Endodermal cell (in vitro differentiated cells): ENCODE results near the gene NOTCH2. TPM values are rescaled to one million over a fixed set of nuclear protein-coding genes. Genes with fewer than 3 reads are reported as not detected.

ENCODE experiments used
- DNase-seq: peaks from one replicate; pipeline ENCODE4 v3.0.0-alpha.2; 2017
- H3K27ac ChIP-seq: 2 replicates; pipeline ENCODE4 v1.5.1; 2013; ENCODE audit warnings: mild to moderate bottlenecking, low read depth, low read length, moderate library complexity
- H3K27me3 ChIP-seq: 2 replicates; pipeline ENCODE4 v1.6.1; 2013; ENCODE audit warnings: mild to moderate bottlenecking, low read length, moderate library complexity; ENCODE audit not compliant: insufficient read depth, control insufficient read depth, poor library complexity, severe bottlenecking
- H3K36me3 ChIP-seq: 2 replicates; pipeline ENCODE4 v1.7.0; 2013; ENCODE audit warnings: mild to moderate bottlenecking, low read length, moderate library complexity; ENCODE audit not compliant: control insufficient read depth, insufficient read depth
- H3K4me1 ChIP-seq: one replicate; pipeline ENCODE4 v1.7.0; 2013; ENCODE audit warnings: low read length; ENCODE audit not compliant: control insufficient read depth, insufficient read depth
- H3K4me3 ChIP-seq: 2 replicates; pipeline ENCODE4 v1.5.1; 2013; ENCODE audit warnings: mild to moderate bottlenecking, low read length, moderate library complexity
- H3K9ac ChIP-seq: 2 replicates; pipeline ENCODE4 v1.6.1; 2013; ENCODE audit warnings: mild to moderate bottlenecking, low read length, moderate library complexity; ENCODE audit not compliant: poor library complexity, severe bottlenecking; ENCODE audit errors: extremely low read depth
- H3K9me3 ChIP-seq: 2 replicates; pipeline ENCODE4 v1.6.1; 2013; ENCODE audit warnings: mild to moderate bottlenecking, low read length, moderate library complexity; ENCODE audit not compliant: control insufficient read depth
- H3K27ac Mint-ChIP-seq: 2 replicates; pipeline ENCODE4 v1.8.0; 2020; ENCODE audit warnings: mixed read lengths
- H3K27me3 Mint-ChIP-seq: 2 replicates; pipeline ENCODE4 v1.8.0; 2021; ENCODE audit warnings: mild to moderate bottlenecking, mixed read lengths; ENCODE audit not compliant: insufficient read depth
- H3K36me3 Mint-ChIP-seq: 2 replicates; pipeline ENCODE4 v1.8.0; 2020; ENCODE audit warnings: low read depth, mixed read lengths
- H3K4me1 Mint-ChIP-seq: 2 replicates; pipeline ENCODE4 v1.8.0; 2020; ENCODE audit warnings: mixed read lengths
- H3K4me3 Mint-ChIP-seq: 2 replicates; pipeline ENCODE4 v1.8.0; 2020; ENCODE audit warnings: mild to moderate bottlenecking, moderate library complexity, mixed read lengths
- H3K9me3 Mint-ChIP-seq: 2 replicates; pipeline ENCODE4 v1.8.0; 2020; ENCODE audit warnings: mild to moderate bottlenecking, mixed read lengths
- CTCF ChIP-seq: fragments of 200-600 bp; sonication (generic); conservative IDR thresholded peaks from 2 replicates; pipeline ENCODE4 v1.5.0; 2021; ENCODE audit warnings: antibody characterized with exemption, mild to moderate bottlenecking
- WGBS, 2 experiments: methylation state at CpG; one replicate each; pipeline versions ENCODE4 v1.1.5 to v1.1.7; 2013; ENCODE audit warnings: missing lambda C conversion rate in 2 of 2, mixed read lengths in 1 of 2; ENCODE audit not compliant: insufficient coverage in 1 of 2, insufficient read length in 1 of 2; 5-methylcytosine and 5-hydroxymethylcytosine counted together
- total RNA-seq, 2 donors: library from RNA; stranded (reverse); fragmentation: NEBNext Ultra II Directional in 1 of 2; extraction: Animal tissue kit (Norgen Biotek cat#: 25700) in 1 of 2; gene quantifications; 2 replicates in 1 of 2; 3 replicates in 1 of 2; pipeline ENCODE4 v1.2.1, GENCODE V29; 2021

Gene NOTCH2
- total RNA-seq, 2 donors from 2014 or later: 79.0 to 88.3 TPM

GRCh38 chr1:119988306-119989062 lies 81.0 kb downstream of the NOTCH2 start:
- Mint-ChIP-seq H3K36me3 (peaks cover 17% of the 10 kb centered on the region), H3K27me3 (no peaks in the 10 kb centered on the region), H3K4me1 (no peaks in the 10 kb centered on the region), H3K9me3 (no peaks in the 10 kb centered on the region), H3K27ac (no peak overlapping the region), H3K4me3 (no peak overlapping the region)
- no peaks in the 10 kb centered on the region for H3K27me3 ChIP-seq
- no peak overlapping the region for H3K4me3 ChIP-seq
- H3K36me3 ChIP-seq: peaks cover 21% of the 10 kb centered on the region
- no peaks in the 10 kb centered on the region for H3K9me3 ChIP-seq
- no peaks in the 10 kb centered on the region for H3K4me1 ChIP-seq
- TF ChIP-seq CTCF: no peak
- DNase-seq: no peak
- no peak overlapping the region for H3K9ac ChIP-seq
- H3K27ac ChIP-seq: no peak overlapping the region
- WGBS, 2 experiments: 83% methylated on average over 2 of the region's 2 CpGs; no CpG with 5 or more reads in 1 of the 2 experiments

DNA sequence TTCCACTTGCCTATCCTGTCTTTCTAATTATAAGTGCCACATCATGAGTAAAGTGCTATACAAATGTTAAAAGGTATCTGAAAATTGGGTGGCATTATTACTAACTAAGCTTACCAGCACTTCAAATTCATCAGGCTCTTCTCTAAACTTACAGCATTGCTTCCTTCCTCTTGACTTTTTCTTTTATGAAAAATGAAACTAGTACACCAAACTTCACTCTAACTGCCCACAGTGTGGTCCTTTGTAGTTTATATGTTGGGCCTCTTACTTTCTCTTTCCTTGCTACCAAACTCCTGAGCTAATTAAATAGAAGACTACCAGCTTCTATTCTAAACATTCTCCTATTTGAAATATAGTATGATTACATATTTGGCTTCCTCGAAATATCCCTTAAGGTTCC lies 81.8 kb downstream of the NOTCH2 start:
- Mint-ChIP-seq H3K36me3 (peaks cover 19% of the 10 kb centered on the region), H3K4me3 (no peak overlapping the region), H3K9me3 (no peaks in the 10 kb centered on the region), H3K27ac (no peak overlapping the region), H3K4me1 (no peaks in the 10 kb centered on the region), H3K27me3 (no peaks in the 10 kb centered on the region)
- Histone ChIP-seq H3K27me3 (no peaks in the 10 kb centered on the region), H3K4me1 (no peaks in the 10 kb centered on the region), H3K4me3 (no peak overlapping the region), H3K9me3 (no peaks in the 10 kb centered on the region), H3K9ac (no peak overlapping the region), H3K27ac (no peak overlapping the region), H3K36me3 (peaks cover 24% of the 10 kb centered on the region)
- 96 to 100% methylated on average over 1 of the region's 1 CpG for WGBS, 2 experiments
- TF ChIP-seq CTCF: no peak
- no peak for DNase-seq

DNA sequence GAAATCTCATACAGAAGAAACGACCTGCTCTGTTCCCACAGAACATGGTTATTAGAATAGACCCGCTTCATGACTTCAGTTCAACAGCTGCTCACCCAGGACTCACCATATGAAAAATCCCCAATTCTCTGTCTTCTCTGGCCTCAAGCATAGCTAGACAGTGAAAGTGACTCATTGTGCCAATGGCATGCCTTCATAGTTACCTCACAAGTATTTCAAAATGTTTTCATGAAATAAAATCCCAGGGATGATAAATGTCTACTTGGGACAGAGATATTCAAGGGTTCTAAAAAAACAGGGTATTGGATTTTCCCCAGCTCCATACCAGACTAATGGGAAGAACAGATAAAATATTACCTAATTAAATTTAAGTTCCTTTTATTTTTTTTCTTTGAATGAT lies 82.3 kb downstream of the NOTCH2 start:
- H3K27ac ChIP-seq: no peak overlapping the region

More for the DNA sequence above, 82.3 kb downstream of the NOTCH2 start:
- Histone ChIP-seq H3K27me3 (no peaks in the 10 kb centered on the region), H3K9ac (no peak overlapping the region), H3K4me1 (no peaks in the 10 kb centered on the region), H3K36me3 (peaks cover 24% of the 10 kb centered on the region), H3K9me3 (no peaks in the 10 kb centered on the region), H3K4me3 (no peak overlapping the region)
- no peaks in the 10 kb centered on the region for H3K4me1 Mint-ChIP-seq
- H3K9me3 Mint-ChIP-seq: no peaks in the 10 kb centered on the region
- no peak overlapping the region for H3K4me3 Mint-ChIP-seq
- H3K27me3 Mint-ChIP-seq: no peaks in the 10 kb centered on the region
- peaks cover 19% of the 10 kb centered on the region for H3K36me3 Mint-ChIP-seq
- no peak for TF ChIP-seq CTCF
- WGBS, 2 experiments: 81 to 100% methylated on average over 2 of the region's 2 CpGs
- H3K27ac Mint-ChIP-seq: peak overlapping the region; percentile 31
- DNase-seq: no peak
